ENCODE data around the gene CFP.

Gene CFP

DNA sequence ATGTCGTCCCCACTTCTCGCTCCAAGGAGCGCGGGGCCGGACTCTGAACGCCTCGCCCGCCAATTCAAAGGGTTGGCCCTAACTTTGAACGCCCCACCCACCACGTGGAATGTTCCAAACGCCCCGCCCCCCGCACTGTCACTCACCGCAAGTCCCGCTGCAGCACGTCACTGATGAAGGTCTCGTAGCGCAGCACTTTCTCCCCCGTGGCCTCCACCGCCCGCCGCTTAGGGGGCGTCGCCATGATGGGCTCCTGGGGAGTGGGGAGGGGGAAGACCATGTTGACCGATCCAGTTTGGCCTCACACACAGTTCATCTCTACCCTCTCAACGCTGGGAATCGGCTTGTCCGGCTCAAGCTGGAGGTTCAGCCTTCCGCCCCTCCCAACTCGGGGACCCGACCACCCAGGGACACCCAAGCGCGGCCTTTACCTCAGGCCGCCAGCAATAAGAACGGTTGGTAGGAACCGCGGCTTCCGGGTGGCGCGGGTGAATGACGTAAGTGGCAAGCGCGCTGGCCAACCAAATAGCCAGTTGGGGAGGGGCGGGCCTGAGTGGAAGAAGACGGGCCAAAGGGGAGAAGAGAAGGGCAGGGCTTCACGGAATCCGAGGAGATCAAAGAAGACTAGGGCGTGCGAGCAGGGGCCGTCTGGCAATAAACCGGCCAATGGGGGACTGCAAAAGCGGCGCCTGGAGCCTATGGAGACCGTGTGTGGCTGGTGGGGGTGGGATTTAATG lies 29.1 kb upstream of the CFP start, which contains the start of gene UXT:
Gene UXT (minus strand): TSS at position 497 of the 737 bp plus-strand sequence. CDS start 253 bp downstream, at position 244.
- peak within 1 kb of the TSS; percentile 78 for H3K4me3 ChIP-seq (ENCODE audit: low read depth, low read length)
- TF ChIP-seq, protein P1, sequence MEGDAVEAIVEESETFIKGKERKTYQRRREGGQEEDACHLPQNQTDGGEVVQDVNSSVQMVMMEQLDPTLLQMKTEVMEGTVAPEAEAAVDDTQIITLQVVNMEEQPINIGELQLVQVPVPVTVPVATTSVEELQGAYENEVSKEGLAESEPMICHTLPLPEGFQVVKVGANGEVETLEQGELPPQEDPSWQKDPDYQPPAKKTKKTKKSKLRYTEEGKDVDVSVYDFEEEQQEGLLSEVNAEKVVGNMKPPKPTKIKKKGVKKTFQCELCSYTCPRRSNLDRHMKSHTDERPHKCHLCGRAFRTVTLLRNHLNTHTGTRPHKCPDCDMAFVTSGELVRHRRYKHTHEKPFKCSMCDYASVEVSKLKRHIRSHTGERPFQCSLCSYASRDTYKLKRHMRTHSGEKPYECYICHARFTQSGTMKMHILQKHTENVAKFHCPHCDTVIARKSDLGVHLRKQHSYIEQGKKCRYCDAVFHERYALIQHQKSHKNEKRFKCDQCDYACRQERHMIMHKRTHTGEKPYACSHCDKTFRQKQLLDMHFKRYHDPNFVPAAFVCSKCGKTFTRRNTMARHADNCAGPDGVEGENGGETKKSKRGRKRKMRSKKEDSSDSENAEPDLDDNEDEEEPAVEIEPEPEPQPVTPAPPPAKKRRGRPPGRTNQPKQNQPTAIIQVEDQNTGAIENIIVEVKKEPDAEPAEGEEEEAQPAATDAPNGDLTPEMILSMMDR (IDR thresholded peaks at IDR 0.05; ENCODE audit: borderline replicate concordance, insufficient read depth, low read depth, low read length): no peak

DNA sequence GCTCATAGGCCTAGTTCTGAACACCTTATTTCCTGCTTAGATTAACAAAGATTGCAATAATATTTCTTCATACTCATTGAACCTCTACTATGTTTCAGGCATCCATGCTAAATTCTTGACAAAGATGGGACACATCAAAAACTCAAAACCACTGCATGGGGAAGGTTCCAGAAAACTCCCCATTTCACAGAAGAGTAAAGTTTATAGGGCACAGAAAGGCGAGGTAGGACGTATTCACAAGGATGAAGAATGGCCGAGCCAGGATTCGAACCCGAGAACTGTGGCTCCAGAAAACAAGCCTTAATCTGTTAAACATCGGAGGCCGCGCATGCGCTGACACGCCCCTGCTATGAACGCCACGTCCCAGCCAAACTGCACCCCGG lies 28.6 kb upstream of the CFP start:
- peak overlapping the region; percentile 50 for H3K4me3 ChIP-seq (ENCODE audit: low read depth, low read length)
- TF ChIP-seq, protein P1 (IDR thresholded peaks at IDR 0.05; ENCODE audit: borderline replicate concordance, insufficient read depth, low read depth, low read length): no peak

DNA sequence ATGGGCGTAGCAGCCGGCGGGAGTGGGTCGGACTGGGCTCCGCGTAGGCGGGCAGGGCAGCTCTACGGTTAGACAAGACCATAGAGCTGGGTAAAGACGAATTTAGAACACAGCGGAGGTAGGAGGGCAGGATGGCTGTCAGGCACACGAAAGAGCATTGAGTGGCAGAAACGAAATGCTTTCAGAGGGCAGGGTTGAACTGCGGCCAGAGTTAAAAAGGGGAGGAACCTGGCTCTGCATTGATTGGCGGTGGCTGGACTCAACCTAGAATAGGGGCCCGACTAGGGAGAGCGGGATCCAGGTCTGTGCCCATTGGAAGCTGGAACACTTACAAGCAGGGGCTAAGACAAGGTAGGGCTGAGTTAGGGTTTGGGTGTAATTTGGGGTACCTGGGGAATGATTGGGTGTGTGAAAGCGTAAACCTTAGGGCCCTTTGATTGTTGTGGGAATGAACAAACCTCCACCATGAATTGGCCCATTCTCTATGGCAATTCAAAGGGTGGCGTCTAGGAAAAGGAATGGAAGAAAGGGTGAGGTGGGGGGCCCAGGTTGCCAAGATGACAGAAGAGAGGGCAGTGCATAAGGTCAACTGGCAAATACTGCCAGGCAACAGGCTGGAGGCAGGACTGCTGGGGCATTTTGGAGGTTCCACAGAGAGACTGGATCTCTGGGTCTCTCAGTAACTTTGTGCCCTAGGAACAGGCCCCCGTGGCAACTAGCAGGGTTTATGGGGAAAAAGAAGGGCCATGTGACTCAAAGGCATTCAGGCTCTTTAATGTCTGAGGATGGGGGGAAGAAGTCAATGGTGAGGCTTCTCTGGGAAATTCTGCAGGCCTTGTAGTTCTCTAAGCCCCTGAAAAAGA lies 21.5 kb upstream of the CFP start:
- peak overlapping the region; percentile 47 for H3K4me3 ChIP-seq (ENCODE audit: low read depth, low read length)
- TF ChIP-seq, protein P1 (IDR thresholded peaks at IDR 0.05; ENCODE audit: borderline replicate concordance, insufficient read depth, low read depth, low read length): no peak

DNA sequence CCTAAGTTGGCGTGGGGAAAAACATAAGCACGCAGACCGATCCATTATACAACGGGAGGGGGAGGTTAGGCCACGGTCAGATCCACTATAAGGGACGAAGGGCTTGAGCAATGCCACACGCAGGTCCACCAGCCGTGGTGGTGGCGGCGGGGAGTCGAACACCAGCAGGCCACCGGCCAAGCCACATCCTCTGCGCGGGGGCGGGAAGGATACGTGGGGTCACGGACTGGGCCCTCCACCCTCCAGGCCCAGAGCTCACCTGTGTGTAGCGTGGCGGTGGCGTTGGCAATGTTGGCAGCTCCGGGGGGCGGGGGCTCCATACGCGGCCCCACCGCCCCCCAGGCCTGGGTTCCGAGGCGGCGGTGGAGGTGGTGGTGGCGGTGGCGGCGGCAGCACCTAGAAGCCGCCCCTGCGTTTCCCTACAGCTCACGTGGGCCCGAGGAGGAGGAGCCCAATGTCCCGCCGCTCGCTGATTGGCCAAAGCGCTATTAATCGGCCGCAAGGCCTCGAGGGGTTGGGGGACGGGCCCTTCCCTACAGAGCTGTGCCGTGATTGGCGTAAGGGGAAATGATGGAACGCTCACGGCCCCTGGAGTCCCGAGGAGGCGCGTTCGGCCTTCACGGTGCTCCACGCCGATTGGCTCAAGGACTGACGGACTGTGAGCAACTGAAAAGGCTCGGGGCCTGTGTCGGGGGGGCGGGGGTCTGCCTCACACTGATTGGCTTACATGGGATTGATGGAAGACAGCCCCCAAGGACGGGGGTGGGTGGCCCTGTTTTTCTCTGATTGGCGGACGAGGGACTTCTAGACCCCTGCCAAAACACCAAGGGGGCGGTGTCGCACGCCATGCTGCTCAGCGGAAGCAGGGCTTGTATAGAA lies 20.7 kb upstream of the CFP start, which contains the start of gene ELK1:
Gene ELK1 (minus strand): TSS at position 400 of the 879 bp plus-strand sequence. CDS start 9,122 bp downstream, outside the sequence.
- TF ChIP-seq, protein P1 (IDR thresholded peaks at IDR 0.05; ENCODE audit: borderline replicate concordance, insufficient read depth, low read depth, low read length): no peak
- peak within 1 kb of the TSS; percentile 83 for H3K4me3 ChIP-seq (ENCODE audit: low read depth, low read length)

DNA sequence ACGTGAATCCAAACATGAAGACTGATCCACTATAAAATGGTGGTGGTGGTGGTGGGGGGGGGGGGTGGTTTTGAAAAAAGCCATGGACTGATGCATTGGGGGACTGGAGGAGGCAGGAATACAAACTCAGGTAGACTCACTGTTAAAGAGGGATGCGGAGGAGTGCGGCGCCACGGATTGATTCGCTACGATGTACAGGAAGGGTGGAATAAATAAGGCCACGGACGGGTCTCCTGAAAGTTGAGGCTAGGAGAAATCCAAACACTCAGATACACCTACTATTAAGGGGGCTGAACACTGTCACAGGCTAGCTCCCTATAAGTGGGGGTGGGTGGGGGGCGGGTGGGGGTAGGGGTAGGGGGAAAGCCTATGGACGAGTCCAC lies 20.0 kb upstream of the CFP start:
- TF ChIP-seq, protein P1 (IDR thresholded peaks at IDR 0.05; ENCODE audit: borderline replicate concordance, insufficient read depth, low read depth, low read length): no peak
- H3K4me3 ChIP-seq (ENCODE audit: low read depth, low read length): peak overlapping the region; percentile 83

DNA sequence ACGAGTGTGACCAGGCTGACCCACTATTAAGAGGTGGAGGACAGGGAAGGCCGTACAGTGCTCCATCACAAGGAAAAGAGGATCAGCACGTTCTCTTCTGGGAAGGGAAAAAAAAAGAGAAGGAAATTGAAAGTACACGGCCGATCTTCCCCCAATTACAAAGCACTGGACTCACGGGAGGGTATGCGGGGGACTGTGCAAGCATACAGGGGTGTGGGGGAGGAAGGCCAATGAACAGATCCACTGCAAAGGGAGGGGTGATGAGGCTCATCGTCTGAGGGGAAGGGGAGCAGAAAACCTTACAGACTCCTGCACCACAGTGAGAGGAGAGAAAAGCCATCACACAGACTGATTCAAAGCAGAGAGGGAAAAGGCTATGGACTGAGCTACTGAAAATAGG lies 19.5 kb upstream of the CFP start:
- TF ChIP-seq, protein P1 (IDR thresholded peaks at IDR 0.05; ENCODE audit: borderline replicate concordance, insufficient read depth, low read depth, low read length): no peak
- H3K4me3 ChIP-seq (ENCODE audit: low read depth, low read length): peak overlapping the region; percentile 83
